ENCODE results near the gene ZNF618.
A peak's percentile ranks its signal among the peaks of the same experiment; 100 is the strongest.

Gene ZNF618

DNA sequence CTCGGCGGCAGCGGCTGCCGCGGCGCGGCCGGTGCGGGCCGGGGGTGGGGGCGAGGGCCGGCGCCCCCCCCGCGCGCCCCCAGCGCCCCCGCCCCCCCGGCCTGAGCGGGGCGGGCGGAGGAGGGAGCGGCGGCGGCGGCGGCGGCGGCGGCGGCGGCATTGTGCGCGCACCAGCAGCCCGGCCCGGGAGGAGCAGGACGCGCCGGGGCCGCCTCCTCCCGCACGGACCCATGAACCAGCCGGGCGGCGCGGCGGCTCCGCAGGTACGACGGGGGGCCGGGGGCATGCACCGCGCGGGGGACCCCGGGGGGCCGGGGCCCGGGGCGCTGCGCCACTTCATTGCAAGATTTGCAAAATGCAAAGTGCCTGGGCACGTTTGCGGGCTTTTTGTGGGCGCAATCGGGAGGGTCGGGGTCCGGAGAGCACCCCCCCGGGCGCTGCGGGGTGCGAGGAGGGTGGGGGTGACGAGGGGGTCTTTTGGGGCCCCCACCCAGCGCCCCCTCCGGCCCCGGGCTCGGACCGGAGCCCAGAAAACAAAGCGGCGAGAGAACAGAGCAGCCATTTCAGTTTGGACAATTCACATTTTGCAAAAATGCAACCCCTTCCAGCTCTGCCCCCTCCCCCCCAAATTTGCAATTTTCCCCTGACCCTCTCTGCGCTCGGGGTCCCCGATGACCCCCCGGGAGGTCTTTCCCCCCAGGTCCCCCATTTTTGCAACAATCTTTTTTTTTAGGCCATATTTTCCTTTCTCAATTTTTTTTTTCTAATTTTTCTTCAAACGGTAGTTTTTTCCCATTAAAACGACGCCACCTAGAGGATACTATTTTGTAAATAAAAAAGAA is at the start of gene ZNF618:
Gene ZNF618 (plus strand): TSS at position 159 of the 842 bp plus-strand sequence. CDS start 72 bp downstream, at position 231.
- DNase-seq, result peak in 1 of 2 donors; percentile 18

DNA sequence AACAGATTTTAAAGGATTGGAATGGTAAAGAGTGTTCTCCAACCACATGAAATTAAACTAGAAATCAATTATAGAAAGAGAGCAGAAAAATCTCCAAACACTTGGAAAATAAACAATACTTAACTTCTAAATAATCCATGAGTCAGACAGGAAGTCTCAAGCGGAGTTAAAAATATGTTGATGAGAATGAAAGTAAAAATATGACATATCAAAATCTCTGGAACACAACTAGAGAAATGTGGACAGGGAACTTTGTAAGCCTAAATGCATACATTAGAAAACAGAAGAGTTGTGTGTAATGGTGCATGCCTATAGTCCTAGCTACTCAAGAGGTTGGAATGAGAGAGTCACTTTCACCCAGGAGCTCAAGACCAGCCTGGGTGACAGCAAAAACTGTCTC is 47.9 kb upstream of the ZNF618 start:
- no peak for DNase-seq

GRCh38 chr9:113837334-113837733 is 38.8 kb upstream of the ZNF618 start:
- no peak for DNase-seq

- DNase-seq, result no peak
Measured at GRCh38 chr9:113842086-113842485, 34.0 kb upstream of the ZNF618 start.

- no peak for DNase-seq
Measured at GRCh38 chr9:113844466-113844865, 31.6 kb upstream of the ZNF618 start.

DNA sequence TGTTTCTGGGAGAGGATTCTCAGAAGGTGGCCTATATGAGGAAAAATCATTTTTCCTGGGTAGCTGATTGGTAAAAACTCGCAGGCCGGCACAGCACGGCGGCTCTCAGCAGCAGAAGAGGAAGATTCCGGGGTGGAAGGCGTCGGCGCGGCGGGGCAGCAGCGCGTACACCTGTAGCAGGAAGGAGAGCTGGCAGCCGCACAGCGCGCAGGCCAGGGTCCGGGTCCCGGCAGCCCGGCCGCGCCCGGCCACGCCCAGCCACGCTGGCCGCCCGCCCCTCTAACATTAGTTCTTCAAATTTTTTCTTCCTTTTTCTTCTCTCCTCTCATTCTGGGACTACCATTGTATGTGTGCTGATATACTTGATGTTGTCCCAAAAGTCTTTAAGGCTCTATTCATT is 24.8 kb upstream of the ZNF618 start:
- DNase-seq, result no peak

- no peak for DNase-seq
Measured at GRCh38 chr9:113851873-113852272, 24.2 kb upstream of the ZNF618 start.

DNA sequence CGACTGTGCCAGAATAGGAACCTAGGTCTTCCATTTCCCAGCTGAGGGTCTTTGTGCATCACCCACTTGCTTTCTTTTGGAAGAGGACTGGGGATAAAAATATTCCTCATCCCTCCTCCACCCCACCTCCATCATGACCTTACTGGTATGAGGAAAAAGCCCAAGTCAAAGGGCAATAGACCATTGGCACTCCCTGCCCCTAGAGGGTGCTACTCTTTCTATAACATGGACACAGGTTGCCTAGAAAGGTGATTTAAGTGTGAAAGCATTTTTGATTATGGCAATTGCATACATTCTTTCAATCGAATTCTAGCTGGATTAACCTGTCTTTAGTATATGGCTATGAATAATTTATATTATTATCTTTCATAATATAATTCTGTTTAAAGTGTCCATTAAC is 22.8 kb upstream of the ZNF618 start:
- DNase-seq, result no peak

GRCh38 chr9:113854310-113854709 is 21.8 kb upstream of the ZNF618 start:
- DNase-seq, result no peak

DNA sequence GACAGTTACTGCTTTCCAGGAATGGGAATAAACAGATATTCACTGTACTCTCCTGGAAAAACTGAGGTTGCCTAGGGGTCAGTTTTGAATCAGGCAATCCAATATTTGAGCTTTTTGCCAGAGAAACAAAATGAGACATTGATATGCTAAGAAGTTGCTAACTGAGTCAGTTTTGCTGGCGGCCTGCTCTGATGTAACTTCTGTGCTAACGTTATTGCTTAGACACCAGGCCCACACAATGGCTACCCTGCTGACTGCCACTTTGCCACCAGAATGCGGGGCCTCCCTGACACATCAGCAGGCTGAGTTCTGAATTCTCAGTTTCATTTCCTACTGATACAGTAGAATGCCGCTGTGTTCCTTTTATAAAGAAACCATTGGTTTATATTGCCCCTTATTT is 18.2 kb upstream of the ZNF618 start:
- DNase-seq, result peak; percentile 16 to 39

DNA sequence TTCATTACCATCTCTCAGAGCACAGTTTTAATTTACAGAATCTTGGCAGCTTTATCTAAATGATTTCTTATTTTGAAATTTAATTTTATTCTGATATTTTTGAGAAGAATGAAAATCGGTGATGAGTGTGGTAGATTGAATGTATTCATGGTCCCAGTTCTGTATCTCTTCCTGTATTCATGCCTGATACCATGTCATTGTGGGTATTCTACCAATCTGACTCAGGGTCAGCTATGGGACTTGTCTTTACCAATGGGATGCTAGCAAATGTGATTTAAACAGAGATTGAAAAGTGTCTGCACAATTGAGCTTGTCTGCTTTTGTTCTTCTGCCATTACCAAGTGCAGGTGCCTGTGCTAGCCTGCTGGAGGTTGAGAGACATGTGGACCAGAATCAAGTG is 17.8 kb upstream of the ZNF618 start:
- DNase-seq, result no peak

DNA sequence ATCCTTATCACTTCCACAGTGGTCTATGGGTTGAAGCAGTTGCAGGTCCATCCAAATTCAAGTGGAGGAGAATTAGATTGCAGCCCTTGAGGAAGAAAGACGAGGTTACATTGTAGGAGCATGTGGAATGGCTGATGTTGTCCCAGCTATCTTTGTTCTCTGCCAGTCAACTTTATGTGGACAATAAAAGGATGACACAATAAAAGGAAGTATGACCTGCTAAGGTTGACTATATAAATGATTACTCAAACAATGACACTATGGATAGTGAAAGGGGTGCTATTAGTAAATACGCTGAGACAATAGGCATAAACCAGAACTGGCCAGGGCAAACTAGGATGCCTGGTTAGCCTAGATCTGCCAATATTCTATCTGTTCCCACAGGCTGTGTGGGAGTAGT is 12.8 kb upstream of the ZNF618 start:
- DNase-seq, result no peak

DNA sequence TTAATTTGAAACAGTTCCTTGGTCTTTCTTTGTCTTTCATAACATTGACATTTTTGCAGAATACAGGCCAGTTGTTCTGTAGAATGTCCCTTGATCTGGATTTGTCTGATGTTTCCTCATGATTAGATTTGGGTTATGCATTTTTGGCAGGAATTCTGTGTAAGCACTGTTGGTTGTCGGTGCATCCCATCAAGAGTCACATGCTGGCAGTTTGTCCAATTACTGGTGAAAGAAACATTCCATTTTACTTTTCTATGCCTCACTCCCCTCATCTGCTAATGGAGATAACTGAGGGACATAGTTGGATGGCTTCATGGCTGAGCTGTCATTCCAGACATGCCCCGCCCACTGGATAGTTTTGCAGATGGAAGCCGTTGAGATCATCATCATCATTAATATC is 7.6 kb upstream of the ZNF618 start:
- no peak for DNase-seq

- no peak for DNase-seq
Measured at GRCh38 chr9:113872485-113873143, 3.5 kb upstream of the ZNF618 start.

DNA sequence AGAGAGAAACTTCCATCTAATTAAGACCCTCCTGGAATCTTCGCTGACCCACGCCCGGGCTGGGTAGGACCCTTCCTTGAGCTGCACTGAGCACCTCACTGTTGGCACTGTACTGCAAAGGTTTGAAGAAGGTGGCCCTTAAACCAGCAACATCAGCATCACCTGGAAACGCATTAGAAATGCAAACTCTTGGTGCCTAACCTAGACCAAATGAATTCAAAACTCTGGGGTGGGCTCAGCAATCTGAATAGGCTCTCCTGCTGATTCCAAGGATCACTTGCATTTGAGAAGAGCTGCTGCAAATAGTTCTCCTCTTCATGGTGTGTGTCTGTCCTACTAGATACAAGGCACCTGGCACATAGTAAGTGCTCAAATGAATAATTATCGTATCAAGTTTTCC is 2.7 kb upstream of the ZNF618 start:
- DNase-seq, result no peak

GRCh38 chr9:113873926-113874325 is 2.2 kb upstream of the ZNF618 start:
- no peak for DNase-seq

- DNase-seq, result no peak
Measured at GRCh38 chr9:113875459-113876150, 504 bp upstream of the ZNF618 start.

GRCh38 chr9:113876993-113877368 is 872 bp downstream of the ZNF618 start:
- DNase-seq, result no peak

- DNase-seq, result no peak
Measured at GRCh38 chr9:113879318-113879717, 3.2 kb downstream of the ZNF618 start.

GRCh38 chr9:113879911-113880310 is 3.8 kb downstream of the ZNF618 start:
- no peak for DNase-seq

GRCh38 chr9:113882181-113882580 is 6.1 kb downstream of the ZNF618 start:
- DNase-seq, result no peak

GRCh38 chr9:113882636-113883164 is 6.6 kb downstream of the ZNF618 start:
- no peak for DNase-seq

- no peak for DNase-seq
Measured at GRCh38 chr9:113885183-113886025, 9.3 kb downstream of the ZNF618 start.
